Stimulated activated CD8-positive, alpha-beta memory T cell treated with anti-CD3 and anti-CD28 coated beads, Interleukin-4, amount 100 ng/mL, for 1 hour (primary cell): ENCODE data around the gene SCTR.

Experiments
- DNase-seq, 2 donors: peaks; one replicate each; pipeline ENCODE4 v3.0.0-alpha.2; 2020; ENCODE audit warnings: low read depth in 2 of 2, low spot score in 1 of 2

The SCTR gene

DNA sequence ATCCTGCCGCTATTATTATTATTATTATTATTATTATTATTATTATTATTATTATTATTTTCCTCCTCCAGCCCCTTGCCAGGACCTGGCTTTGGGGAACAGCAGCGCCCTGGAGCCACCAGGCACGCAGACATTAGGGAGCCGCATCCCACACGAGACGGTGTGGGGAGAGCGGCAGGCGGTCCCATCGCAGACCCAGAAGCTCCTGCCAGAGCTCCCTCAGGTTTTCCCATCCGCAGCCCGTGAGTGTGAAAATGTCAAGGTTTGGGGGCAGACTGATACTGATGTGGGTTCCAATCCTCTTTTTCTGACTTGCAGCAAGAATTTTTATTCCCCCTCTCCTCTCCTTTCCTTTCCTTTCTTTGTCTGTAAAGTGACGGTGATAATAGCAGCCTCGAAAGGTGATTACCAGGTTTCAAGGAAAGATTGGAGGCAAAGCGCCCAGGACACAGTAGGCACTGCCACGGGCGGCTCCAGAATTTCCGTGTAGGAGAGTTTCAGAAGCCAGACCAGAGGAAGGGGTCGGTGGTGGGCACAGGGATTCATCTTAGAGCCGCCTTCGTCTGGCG is 816 bp downstream of the SCTR start:
- DNase-seq, result no peak

DNA sequence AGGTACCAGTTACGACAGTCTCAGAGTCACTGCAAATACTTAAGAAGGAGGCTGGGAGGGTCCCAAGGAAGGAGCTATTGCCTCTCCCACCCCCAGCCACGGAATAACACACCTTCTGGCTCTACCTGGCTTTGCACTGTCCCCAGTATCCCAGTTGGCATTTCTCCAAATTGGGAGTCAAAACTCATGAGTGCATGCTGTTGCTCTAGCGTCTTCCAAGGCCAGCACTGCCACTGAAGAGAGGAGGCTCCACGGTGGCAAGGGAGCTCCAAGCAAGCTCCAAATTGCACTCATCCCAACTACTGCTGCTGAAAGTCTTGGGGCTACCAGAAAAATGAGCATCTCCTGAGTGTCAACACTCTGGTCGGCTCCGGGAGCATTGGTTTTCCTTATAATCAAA is 1.6 kb downstream of the SCTR start:
- DNase-seq, result no peak

DNA sequence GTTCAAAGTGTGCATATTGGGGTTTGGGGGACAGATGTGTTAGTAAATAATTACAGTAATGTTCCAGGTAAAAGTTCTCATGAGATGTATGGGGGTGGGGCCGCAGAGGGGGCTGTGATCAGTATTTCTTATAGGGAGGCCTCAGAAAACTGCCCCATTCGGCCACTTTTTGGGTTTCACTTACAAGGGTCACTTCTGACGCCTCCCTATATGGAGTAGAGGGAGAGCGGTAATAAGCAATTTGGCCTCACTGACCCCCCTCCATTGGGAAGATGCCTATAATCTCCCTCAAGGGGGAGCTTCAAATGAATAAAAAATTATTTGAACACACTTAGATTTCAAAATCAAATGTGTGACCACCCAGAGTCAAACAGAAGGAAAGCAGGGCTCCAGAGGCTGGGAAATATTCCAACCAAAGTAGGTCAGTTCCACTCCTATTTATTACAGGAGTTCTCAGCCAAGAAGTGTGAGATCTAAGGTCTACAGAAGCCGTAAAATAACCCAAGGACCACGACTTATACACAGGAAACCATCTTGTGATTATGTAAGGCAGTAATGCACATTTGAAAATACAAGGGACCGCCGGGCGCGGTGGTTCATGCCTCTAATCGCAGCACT is 2.7 kb downstream of the SCTR start:
- no peak for DNase-seq

DNA sequence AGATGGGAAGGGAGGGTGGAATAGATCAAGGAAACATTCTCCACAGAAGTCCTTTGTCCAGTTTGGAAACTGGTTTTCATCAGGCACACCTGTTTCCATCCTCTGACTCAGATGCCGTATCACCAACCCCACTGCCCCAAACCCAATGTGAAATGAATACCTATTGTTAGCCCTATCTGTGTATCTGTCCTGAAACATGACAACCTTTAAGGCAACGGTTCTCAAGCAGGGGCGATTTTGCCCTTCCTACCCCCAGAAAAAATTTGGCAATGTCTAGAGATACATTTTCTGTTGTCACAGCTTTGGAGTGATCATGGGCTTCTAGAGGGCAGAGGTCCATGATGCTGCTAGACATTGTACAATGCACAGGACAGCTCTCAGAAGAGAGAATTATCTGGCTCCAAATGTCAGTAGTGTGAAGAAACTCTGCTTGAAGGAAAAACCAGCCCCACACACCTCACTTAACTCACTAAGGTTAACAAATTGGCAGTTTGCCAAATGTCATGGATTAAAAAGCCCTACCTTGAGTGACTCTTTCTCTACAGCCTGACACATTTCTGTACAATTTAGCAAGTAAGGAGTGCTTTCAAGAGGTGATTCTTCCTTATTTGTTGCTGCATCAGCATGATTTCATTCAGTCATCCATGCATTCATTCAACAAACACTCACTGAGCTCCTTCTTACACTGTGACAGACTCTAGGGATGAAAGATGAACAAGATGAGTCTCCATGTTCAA is 3.4 kb downstream of the SCTR start:
- DNase-seq, result no peak

DNA sequence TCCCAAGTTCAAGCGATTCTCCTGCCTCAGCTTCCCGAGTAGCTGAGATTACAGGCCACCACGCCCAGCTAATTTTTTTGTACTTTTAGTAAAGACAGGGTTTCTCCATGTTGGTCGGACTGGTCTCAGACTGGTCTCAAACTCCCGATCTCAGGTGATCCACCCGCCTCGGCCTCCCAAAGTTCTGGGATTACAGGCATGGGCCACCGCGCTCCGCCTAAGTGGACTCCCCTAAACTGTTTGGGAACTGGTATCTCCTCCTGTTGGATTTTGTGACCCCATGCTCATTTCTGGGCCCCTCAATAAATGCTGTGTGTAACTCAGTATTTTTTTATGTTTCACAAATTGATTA is 5.2 kb downstream of the SCTR start:
- DNase-seq, result no peak

DNA sequence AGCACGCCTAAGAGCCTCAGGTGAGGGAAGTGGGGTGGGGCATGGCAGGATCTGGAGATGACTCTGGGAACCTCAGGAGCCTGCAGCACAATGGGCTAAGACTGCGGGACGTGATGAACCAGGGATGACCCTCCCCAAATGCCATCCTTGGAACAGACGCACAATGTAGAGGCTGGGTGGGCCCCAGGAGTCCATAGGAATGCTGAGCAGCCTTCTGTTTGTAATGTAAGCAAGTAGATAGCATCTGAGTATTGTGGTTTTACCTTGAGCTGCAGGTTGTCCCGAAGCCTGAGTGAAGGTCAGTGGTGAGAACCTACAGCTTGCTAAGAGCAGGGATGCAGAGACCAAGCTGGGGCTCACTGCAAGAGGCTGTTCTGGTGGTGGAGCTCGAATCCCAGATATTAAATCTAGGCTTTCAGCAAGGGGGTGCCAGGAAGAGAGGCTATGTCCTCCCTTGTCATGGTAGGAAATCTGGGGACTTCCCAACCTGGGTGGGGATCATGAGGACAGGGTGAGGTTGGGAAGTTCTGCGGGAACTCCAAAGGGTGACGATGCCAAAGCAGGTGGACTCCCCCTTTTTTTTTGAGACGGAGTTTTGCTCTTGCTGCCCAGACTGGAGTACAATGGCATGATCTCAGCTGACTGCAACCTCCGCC is 5.8 kb downstream of the SCTR start:
- no peak for DNase-seq

DNA sequence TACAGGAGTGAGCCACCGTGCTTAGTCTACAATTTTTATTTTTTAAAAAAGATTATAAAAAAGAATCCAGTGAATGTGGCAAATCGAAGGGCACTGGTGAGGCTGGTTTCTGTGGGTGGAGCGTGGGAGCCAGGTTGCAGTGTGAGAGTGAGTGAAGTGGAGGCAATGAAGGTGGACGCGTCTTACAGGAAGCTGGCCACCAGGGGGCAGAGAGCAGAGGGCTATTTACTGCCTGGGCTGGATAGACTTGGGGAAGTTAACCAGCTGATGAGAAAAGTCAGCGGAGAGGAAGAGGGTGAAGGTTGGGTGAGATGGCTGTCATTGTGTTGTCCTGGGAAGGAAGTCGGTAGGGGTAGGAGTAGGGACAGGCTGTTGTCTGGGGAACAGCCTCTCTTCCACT is 6.8 kb downstream of the SCTR start:
- DNase-seq, result no peak

DNA sequence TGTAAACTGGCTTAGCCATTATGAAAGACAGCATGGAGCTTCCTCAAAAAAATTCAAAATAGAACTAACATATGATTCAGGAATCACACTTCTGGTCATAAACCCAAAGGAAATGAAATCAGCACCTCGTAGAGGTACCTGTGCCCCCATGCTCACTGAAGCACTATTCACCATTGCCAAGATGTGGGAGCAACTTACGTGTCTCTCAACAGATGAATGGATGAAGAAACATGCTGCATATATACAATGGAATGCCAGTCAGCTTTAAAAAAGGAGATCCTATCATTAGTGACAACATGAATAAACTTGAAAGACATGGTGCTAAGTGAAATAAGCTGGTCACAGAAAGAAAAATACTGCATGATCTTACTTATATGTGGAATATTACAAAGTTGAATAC is 8.2 kb downstream of the SCTR start:
- DNase-seq, result no peak

DNA sequence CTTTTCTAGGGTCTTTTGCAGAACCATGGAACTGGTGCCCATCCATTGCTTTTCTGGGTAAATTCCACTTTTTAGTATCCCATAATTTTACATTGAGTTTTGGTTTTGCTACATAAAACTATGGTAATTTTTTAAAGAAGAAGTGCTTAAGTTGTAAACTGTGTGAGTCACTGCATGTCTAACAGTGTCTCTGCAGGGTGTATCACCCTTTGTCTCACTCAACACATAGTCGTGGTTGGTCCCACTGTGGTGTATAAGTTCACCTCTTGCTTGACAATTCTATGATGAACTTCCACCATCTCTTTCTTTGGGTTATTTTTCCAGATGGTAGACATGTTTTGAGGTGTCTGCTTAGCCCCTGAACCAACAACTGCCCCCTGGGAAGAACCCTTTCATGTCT is 10.5 kb downstream of the SCTR start:
- no peak for DNase-seq

DNA sequence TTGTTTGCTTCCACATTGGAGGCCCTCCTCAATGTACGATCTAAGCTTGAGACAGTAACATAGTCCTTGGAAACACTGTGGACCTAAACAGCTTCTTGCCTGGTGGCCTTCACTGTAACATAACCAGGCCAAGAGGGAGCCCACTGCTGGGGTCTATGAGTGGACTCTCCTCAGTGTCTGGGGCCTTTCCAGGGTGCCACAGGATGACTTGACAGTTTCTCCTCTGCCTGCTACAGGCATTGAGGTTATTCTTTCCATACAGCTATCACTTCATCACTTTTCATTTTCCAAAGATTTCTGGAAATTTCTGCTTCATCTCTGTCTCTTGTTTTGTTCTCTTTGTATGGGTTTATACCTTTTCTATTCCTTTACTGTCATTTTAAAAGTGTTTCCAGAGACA is 11.3 kb downstream of the SCTR start:
- no peak for DNase-seq

DNA sequence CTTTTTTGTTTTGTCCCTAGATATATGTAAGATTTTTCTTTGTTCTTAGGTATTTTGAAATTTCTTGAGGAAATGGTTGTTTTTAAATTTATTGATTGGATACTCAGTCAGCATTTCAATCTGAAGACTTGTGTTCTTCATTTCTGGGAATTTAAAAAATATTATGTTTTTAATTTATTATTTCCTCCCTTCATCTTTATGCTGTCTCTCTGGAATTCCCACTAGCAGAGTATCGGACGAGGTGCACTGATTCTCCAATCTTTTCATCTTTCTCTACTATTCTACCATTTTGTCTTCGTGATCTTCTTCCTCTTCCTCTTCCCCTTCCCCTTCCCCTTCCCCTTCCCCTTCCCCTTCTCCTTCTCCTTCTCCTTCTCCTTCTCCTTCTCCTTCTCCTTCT is 12.3 kb downstream of the SCTR start:
- DNase-seq, result no peak

DNA sequence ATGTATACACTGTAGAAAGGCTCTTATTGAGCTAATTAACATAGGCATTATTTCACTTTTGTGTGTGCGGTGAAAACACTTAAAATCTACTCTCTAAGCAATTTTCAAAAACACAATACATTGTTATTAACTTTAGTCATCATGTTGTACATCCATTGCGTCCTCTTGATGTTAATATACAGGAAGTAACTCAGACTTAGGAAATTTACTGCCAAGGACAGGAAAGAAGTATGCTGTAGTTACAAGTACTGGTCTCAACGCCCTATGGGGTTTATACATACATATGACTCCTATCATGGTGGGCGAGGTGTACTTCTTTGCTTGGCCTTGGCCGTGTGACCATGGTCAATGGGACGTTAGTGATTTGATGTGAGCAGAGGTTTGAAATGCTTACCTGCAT is 15.5 kb downstream of the SCTR start:
- no peak for DNase-seq

DNA sequence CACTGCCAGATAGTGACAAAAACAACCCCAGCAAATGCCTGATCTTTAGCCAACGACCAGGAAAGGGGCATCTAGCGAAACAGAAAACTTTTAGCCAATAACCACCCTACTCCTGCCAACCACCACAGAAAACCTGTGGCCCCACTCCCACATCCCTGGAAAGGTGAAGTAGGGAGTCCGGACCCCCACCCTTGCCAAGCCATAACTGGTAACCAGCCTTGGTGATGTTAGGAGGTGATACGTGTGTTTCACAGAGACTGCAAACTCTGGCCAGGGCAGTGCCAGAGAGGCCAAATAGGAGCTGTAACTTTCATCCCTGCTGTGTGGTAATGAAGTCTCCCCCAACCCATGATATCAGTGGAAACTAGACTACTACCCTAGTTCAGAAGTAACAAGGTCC is 27.6 kb downstream of the SCTR start:
- no peak for DNase-seq

DNA sequence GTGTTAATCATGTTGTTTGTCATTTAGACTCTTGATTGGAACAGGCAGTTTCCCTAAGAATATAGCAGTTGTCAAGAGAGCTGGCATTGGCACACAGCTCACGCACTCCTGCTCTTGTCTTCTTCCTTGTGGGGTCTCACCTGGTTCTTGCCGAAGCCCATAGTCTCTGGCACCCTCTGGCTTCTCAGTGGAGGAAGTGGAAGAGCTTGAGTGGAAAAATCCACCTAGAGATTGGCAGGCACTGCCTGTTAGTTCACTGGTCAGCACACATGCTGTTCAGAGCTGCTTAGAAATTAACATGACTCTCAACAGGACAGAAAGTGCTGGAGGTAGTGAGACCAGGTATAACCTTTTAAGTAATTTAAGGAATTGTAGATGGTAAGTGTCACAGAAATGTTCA is 28.3 kb downstream of the SCTR start:
- DNase-seq, result no peak

DNA sequence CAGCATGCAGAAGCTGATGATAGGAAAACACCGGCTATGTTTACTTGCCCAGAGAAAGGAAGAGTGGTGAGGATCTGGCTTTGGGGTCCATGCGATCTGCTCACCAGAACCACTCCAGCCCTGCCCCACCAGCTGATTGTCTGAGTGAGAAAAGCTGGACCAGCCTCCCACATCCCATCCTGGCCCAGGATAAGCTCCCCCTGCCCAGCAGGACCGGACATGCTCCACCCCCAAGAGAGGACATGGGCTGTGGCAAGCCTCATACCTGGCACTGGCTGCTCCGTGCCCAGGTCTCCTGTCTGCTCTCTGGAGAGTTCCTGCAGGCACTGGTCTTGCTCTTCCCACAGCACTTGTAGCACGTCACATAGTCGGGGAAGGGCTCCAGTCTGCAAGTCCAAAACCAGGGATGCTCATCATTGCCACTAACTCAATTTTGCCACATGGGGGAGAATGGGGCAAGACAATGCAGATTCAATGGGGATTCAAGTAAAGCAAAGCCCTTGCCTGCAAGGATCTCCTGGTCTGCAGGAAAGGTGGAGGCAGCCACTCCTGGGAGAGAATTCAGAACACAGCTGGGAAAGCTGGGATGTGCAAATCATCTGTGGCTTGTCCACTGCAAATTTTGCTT is 30.0 kb downstream of the SCTR start:
- DNase-seq, result no peak

DNA sequence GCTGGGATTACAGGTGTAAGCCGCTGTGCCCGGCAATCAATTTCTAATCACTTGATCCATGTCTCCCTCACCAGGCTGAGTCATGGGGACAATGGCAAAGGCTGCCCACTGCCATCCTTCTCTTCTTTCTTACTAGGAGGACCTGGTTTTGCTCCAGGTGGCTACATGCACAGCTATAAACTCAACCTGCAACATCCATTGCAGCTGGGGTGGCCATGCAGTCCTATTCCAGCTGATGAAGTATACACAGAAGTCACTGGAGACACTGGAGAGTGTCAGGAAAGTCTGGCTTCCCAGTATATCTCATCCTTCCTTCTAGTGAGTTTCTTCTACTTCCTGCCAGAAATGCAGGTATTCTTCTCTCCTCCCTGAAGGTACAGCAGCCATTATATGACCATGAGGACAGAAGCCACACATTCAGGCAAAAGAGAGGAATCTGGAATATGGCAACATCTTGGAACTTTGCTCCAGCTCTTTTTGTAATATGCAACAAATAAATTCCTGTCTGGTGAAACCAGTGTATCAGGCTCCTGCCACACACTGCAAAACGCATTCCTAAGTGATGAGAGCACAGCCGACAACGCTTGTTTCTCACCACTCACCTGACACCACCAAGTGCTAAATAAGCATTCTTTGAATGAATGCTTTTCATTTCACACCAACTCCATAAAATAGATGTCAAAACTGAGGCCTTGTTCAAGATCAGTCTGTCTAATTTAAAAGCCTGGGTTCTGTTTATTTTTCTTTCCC is 32.3 kb downstream of the SCTR start:
- DNase-seq, result no peak

DNA sequence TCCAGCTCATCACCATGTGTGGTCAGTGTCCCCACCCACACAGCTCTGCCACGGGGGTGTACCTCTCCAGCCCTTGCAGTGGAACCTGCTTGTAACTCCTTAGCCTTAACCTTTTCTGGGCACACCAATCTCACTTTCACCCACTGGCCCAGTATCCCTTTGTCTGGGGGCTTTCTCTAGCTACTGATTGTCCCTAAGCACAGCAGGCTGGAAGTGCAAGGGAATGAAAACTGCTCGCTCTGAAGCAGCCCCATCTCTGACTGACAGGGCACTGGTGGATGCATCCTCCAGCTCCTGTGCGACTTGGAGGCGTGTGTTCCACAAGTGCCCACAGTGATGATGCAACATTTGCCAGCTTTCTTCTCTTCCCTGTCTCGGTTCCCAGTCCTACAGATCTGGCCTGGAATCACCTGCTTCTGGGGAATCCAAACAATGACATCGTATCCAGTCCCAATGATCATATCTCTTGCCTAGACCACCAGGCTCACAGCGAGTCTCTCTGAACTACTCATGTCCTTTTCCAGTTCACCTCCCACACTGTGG is 33.6 kb downstream of the SCTR start:
- no peak for DNase-seq

DNA sequence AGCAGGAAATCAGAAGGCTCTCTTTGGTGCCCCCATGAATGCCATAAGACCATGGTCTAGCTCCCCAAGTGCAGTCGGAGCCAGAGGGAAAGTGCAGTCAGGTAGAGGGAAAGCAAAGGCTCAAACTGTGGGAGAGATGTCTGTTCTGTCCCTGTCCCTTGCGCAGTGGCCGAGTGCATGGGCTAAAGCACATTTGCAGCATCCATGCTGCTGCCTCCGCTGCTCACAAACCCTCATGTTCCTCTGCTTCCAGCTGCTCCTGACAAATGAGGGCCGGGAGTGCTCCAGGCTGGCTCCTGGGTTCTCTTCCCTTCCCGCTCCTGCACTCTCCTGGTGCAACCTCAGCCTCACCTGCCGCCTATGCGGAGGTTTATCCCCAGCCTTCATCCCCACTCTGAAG is 34.2 kb downstream of the SCTR start:
- no peak for DNase-seq

DNA sequence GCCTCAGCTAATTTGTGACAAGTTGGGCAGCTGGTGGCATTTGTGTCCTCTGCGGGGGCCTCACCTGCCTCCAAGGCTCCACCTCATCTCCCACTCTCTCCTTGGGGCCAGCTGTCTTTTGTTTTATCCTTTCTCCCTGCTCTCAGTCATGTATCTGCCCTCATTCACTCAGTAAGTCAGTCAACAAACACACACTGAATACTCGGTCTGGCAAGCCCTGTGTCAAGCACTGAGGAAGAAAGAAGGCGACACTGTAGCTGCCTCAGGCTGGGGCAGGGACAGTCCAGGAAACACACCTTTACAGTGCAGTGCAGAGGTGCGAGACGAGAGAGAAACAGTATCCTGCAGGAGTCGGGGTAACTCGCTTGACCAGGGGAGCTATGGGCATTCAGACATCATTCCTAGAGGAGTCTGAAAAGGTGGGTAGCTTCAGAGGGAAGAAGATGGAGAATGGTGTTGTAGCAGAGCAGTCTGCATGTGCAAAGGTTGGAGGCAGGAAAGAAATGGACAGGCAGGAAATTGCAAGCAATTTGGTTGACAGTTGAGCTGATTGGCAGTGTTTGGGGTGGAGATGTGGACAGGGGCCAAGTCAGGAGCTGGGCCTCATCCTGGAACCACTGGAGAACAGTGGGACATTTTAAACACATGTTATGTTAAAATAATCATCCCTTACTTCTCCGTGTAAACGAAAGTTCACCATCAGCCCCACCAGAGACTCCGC is 34.9 kb downstream of the SCTR start:
- no peak for DNase-seq
